OCI-LY3 (cell line): ENCODE measurements around the gene NUBPL.

Experiments
- CTCF ChIP-seq: fragments of 200-600, 300-600 bp; sonication (generic); IDR thresholded peaks from 2 replicates; pipeline ENCODE4 v1.5.1; 2014; ENCODE audit warnings: antibody characterized with exemption, low read length, low read depth
- EZH2phosphoT487 ChIP-seq: fragments of 200-600 bp; shearing (Covaris generic); IDR thresholded peaks from 2 replicates; pipeline ENCODE4 v1.6.1; 2018; ENCODE audit warnings: antibody characterized with exemption, mixed run types, low read depth

GRCh38 chr14:31703056-31703455, 141.9 kb downstream of the NUBPL start:
- TF ChIP-seq CTCF (no peak), EZH2phosphoT487 (no peak)
